Adrenal gland (tissue), 5 donors: Measurements from ENCODE around the gene CACNG1.

ENCODE experiments used
- CTCF ChIP-seq, 6 experiments: fragments of 450-650 bp in 4 of 6; fragments of 200-600 bp in 2 of 6; sonication (generic) in 1 of 6; IDR thresholded peaks; 1 replicate in 5 of 6; 2 replicates in 1 of 6; pipeline versions ENCODE4 v1.5.1 to v1.8.0; 2016 to 2021; ENCODE audit warnings: antibody characterized with exemption in 6 of 6, mild to moderate bottlenecking in 2 of 6, moderate library complexity in 1 of 6
- POLR2A ChIP-seq, 2 donors: fragments of 450-650 bp; IDR thresholded peaks; one replicate each; pipeline ENCODE4 v1.6.1; 2017; ENCODE audit warnings: antibody characterized with exemption in 2 of 2, mild to moderate bottlenecking in 2 of 2, moderate library complexity in 1 of 2
- donor health status: DM: no; HTN: no; CAD: no.

- no peak for TF ChIP-seq POLR2A (IDR thresholded peaks at IDR 0.05)
- TF ChIP-seq CTCF (IDR thresholded peaks at IDR 0.05) = no peak
Measured at GRCh38 chr17:67059372-67059771, 15.0 kb downstream of the CACNG1 start.
